ENCODE data around the gene ALG14. TPM values are rescaled to one million over a fixed set of nuclear protein-coding genes. Genes with fewer than 3 reads are reported as not detected.
A peak's percentile ranks its signal among the peaks of the same experiment; 100 is the strongest.
"Not testable (repeated sequence)": the region's sequence is repeated elsewhere in the genome, so short reads cannot be mapped to it uniquely, and the experiment has no call there.

ALG14 gene
- total RNA-seq, 8 experiments from 2014 or later = 1.4 to 7.4 (median 3.2) TPM

DNA sequence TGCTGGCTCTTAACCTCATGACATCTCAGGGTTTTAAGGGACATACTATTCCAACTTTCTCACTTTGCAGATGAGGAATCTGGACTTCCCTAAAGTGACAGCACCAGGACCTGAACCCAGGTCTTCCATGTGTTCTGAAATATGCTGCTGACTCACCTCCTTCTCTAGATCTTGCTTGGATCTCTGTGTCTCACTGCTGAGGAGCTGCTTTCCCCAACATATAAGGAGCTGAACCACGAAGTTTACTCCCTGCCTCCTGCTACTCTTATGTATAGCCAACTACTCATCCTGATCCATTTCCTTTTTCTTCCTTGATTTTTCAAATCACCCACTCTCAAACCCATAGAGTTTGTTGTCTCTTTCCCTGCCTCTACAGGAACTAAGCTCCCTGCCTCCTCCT is 38.2 kb downstream of the ALG14 start:
- no peak for ATAC-seq (replicated peaks in 6 of 8)
- Histone ChIP-seq H3K27ac (no peak overlapping the region), H3K4me1 (replicated peaks in 1 of 2) (no peaks in the 10 kb centered on the region), H3K4me3 (no peak overlapping the region)
- 0 to 82% (median 63%) methylated on average over 1 of the region's 1 CpG; no CpG with 5 or more reads in 4 of the 10 experiments for WGBS, 10 experiments
- in situ Hi-C loops (cut with MboI; ENCODE audit: low pct_unique_long_range_greater_than_20kb in 2 of 9, low sequenced_read_pairs in 9 of 9, unreplicated experiment in 9 of 9) = loop anchor here in 5 of 9 experiments (10.0 to 25.0 kb wide), 6 partner anchors 97 to 522 kb away; partner anchors contain the start of genes CNN3 (in 1 of the 5) and SLC44A3 (in 1 of the 5)

DNA sequence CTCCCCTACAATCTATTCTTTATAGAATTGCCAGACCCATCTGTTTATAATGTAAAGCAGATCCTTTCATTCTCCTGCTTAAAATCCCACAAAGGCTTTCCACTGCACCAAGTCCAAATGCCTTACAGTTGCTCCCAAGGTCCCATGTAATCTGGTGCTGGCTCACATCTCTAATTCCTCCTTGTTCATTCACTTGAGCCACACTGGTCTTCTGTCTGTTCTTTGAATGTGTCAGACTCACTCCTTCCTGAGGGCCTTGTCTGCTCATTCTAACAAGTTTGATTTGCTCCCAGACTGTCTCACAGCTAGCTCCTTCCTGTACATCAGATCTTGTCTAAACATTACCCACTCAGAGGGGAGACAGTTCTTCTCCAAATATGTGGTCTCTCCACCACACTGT is 38.9 kb downstream of the ALG14 start:
- no peak overlapping the region for H3K4me3 ChIP-seq

GRCh38 chr1:95029532-95029931 is 43.2 kb downstream of the ALG14 start:
- no peak for ATAC-seq (replicated peaks in 6 of 8)
- Histone ChIP-seq H3K4me3 (no peak overlapping the region), H3K27ac (no peak overlapping the region), H3K4me1 (replicated peaks in 1 of 2) (no peaks in the 10 kb centered on the region)
- in situ Hi-C loops (cut with MboI; ENCODE audit: low pct_unique_long_range_greater_than_20kb in 2 of 9, low sequenced_read_pairs in 9 of 9, unreplicated experiment in 9 of 9) = loop anchor here in 5 of 9 experiments (25.0 kb wide), 5 partner anchors 92 to 517 kb away; partner anchors contain the start of genes CNN3 (in 1 of the 5) and SLC44A3 (in 1 of the 5)

More for the DNA sequence above, 38.9 kb downstream of the ALG14 start:
- no peak for ATAC-seq (replicated peaks in 6 of 8)
- H3K4me1 ChIP-seq (replicated peaks in 1 of 2) = no peaks in the 10 kb centered on the region
- in situ Hi-C loops (cut with MboI; ENCODE audit: low pct_unique_long_range_greater_than_20kb in 2 of 9, low sequenced_read_pairs in 9 of 9, unreplicated experiment in 9 of 9) = loop anchor here in 5 of 9 experiments (10.0 to 25.0 kb wide), 6 partner anchors 97 to 522 kb away; partner anchors contain the start of genes CNN3 (in 1 of the 5) and SLC44A3 (in 1 of the 5)
- H3K27ac ChIP-seq = no peak overlapping the region

DNA sequence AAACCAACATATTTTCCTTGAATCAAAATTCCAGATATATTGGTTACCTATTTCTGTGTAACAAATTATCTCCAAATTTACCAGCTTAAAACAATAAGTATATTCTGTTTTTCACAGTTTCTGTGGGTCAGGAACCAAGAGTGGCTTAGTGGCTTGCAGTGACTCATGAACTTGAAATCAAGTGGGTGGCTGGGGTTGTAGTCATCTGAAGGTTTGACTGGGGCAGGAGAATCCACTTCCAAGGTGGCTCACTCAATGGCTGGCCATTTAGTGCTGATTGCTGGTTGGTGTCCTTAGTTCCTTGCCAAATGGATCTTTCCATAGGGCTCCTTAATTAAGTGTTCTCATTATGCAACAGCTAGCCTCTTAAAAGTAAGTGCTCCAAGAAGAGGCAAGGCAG is 43.8 kb downstream of the ALG14 start:
- in situ Hi-C loops (cut with MboI; ENCODE audit: low pct_unique_long_range_greater_than_20kb in 2 of 9, low sequenced_read_pairs in 9 of 9, unreplicated experiment in 9 of 9) = loop anchor here in 5 of 9 experiments (25.0 kb wide), 5 partner anchors 92 to 517 kb away; partner anchors contain the start of genes CNN3 (in 1 of the 5) and SLC44A3 (in 1 of the 5)
- no peaks in the 10 kb centered on the region for H3K4me1 ChIP-seq (replicated peaks in 1 of 2)
- no peak overlapping the region for H3K27ac ChIP-seq
- H3K4me3 ChIP-seq = no peak overlapping the region
- ATAC-seq (replicated peaks in 6 of 8) = no peak

GRCh38 chr1:95027046-95027445 is 45.7 kb downstream of the ALG14 start:
- in situ Hi-C loops (cut with MboI; ENCODE audit: low pct_unique_long_range_greater_than_20kb in 2 of 9, low sequenced_read_pairs in 9 of 9, unreplicated experiment in 9 of 9) = loop anchor here in 5 of 9 experiments (25.0 kb wide), 5 partner anchors 90 to 515 kb away; partner anchors contain the start of genes CNN3 (in 1 of the 5) and SLC44A3 (in 1 of the 5)
- no peak for ATAC-seq (replicated peaks in 6 of 8)
- 43 to 100% (median 94%) methylated on average over 1 to 4 of the region's 4 CpGs; no CpG with 5 or more reads in 3 of the 10 experiments for WGBS, 10 experiments
- no peak overlapping the region for H3K27ac ChIP-seq
- no peak overlapping the region for H3K4me3 ChIP-seq
- no peaks in the 10 kb centered on the region for H3K4me1 ChIP-seq (replicated peaks in 1 of 2)

GRCh38 chr1:95023399-95024043 is 49.2 kb downstream of the ALG14 start:
- Histone ChIP-seq H3K27ac (no peak overlapping the region), H3K4me3 (no peak overlapping the region), H3K4me1 (replicated peaks in 1 of 2) (peaks cover 0 to 4% of the 10 kb centered on the region in 2 donors)
- in situ Hi-C loops (cut with MboI; ENCODE audit: low pct_unique_long_range_greater_than_20kb in 2 of 9, low sequenced_read_pairs in 9 of 9, unreplicated experiment in 9 of 9) = no loop called here
- 25 to 97% (median 93%) methylated on average over 2 to 3 of the region's 3 CpGs; no CpG with 5 or more reads in 1 of the 10 experiments for WGBS, 10 experiments
- ATAC-seq (replicated peaks in 6 of 8) = peak in 2 of 8 experiments; percentile 81 to 89

GRCh38 chr1:95022644-95022926 is 50.2 kb downstream of the ALG14 start:
- H3K4me3 ChIP-seq = no peak overlapping the region
- ATAC-seq (replicated peaks in 6 of 8) = no peak
- H3K27ac ChIP-seq = no peak overlapping the region
- in situ Hi-C loops (cut with MboI; ENCODE audit: low pct_unique_long_range_greater_than_20kb in 2 of 9, low sequenced_read_pairs in 9 of 9, unreplicated experiment in 9 of 9) = no loop called here
- peaks cover 0 to 5% of the 10 kb centered on the region in 2 donors for H3K4me1 ChIP-seq (replicated peaks in 1 of 2)

GRCh38 chr1:95021805-95022643 is 50.7 kb downstream of the ALG14 start:
- 36 to 92% (median 73%) methylated on average over 4 to 7 of the region's 7 CpGs; no CpG with 5 or more reads in 1 of the 10 experiments for WGBS, 10 experiments
- no peak overlapping the region for H3K27ac ChIP-seq
- in situ Hi-C loops (cut with MboI; ENCODE audit: low pct_unique_long_range_greater_than_20kb in 2 of 9, low sequenced_read_pairs in 9 of 9, unreplicated experiment in 9 of 9) = no loop called here
- no peak for ATAC-seq (replicated peaks in 6 of 8)
- peaks cover 0 to 5% of the 10 kb centered on the region in 2 donors for H3K4me1 ChIP-seq (replicated peaks in 1 of 2)
- no peak overlapping the region for H3K4me3 ChIP-seq

- H3K27ac ChIP-seq = no peak overlapping the region
- H3K4me3 ChIP-seq = no peak overlapping the region
- WGBS, 10 experiments = 56 to 100% (median 73%) methylated on average over 1 to 4 of the region's 4 CpGs
- H3K4me1 ChIP-seq (replicated peaks in 1 of 2) = peaks cover 0 to 5% of the 10 kb centered on the region in 2 donors
- in situ Hi-C loops (cut with MboI; ENCODE audit: low pct_unique_long_range_greater_than_20kb in 2 of 9, low sequenced_read_pairs in 9 of 9, unreplicated experiment in 9 of 9) = no loop called here
- ATAC-seq (replicated peaks in 6 of 8) = no peak
Measured at GRCh38 chr1:95021119-95021518, 51.6 kb downstream of the ALG14 start.

- in situ Hi-C loops (cut with MboI; ENCODE audit: low pct_unique_long_range_greater_than_20kb in 2 of 9, low sequenced_read_pairs in 9 of 9, unreplicated experiment in 9 of 9); ATAC-seq (replicated peaks in 6 of 8); H3K4me3 ChIP-seq; H3K27ac ChIP-seq: not testable (repeated sequence)
- peaks cover 6 to 14% of the 10 kb centered on the region in 2 donors for H3K4me1 ChIP-seq (replicated peaks in 1 of 2)
- 83 to 100% (median 94%) methylated on average over 1 to 6 of the region's 6 CpGs; no CpG with 5 or more reads in 2 of the 10 experiments for WGBS, 10 experiments
Measured at GRCh38 chr1:95019466-95019865, 53.3 kb downstream of the ALG14 start.

- peak in 2 of 8 experiments; percentile 57 to 61 for ATAC-seq (replicated peaks in 6 of 8)
- Histone ChIP-seq H3K4me1 (replicated peaks in 1 of 2) (peaks cover 11 to 20% of the 10 kb centered on the region in 2 donors), H3K27ac (no peak overlapping the region), H3K4me3 (no peak overlapping the region)
- in situ Hi-C loops (cut with MboI; ENCODE audit: low pct_unique_long_range_greater_than_20kb in 2 of 9, low sequenced_read_pairs in 9 of 9, unreplicated experiment in 9 of 9) = no loop called here
- 0 to 81% (median 63%) methylated on average over 1 of the region's 1 CpG; no CpG with 5 or more reads in 3 of the 10 experiments for WGBS, 10 experiments
Measured at GRCh38 chr1:95018602-95019369, 54.0 kb downstream of the ALG14 start.

GRCh38 chr1:95017775-95018174 is 55.0 kb downstream of the ALG14 start:
- Histone ChIP-seq H3K4me3 (no peak overlapping the region), H3K27ac (no peak overlapping the region), H3K4me1 (replicated peaks in 1 of 2) (peaks cover 11 to 23% of the 10 kb centered on the region in 2 donors)
- in situ Hi-C loops (cut with MboI; ENCODE audit: low pct_unique_long_range_greater_than_20kb in 2 of 9, low sequenced_read_pairs in 9 of 9, unreplicated experiment in 9 of 9) = no loop called here
- ATAC-seq (replicated peaks in 6 of 8) = no peak
- WGBS, 10 experiments = 60 to 100% (median 100%) methylated on average over 1 of the region's 1 CpG; no CpG with 5 or more reads in 3 of the 10 experiments
